Measurements from ENCODE around the gene OXSM. TPM values are rescaled to one million over a fixed set of nuclear protein-coding genes. Genes with fewer than 3 reads are reported as not detected.
A peak's percentile ranks its signal among the peaks of the same experiment; 100 is the strongest.

Gene OXSM
- total RNA-seq, 1 donor from 2014 or later, result 7.8 TPM

DNA sequence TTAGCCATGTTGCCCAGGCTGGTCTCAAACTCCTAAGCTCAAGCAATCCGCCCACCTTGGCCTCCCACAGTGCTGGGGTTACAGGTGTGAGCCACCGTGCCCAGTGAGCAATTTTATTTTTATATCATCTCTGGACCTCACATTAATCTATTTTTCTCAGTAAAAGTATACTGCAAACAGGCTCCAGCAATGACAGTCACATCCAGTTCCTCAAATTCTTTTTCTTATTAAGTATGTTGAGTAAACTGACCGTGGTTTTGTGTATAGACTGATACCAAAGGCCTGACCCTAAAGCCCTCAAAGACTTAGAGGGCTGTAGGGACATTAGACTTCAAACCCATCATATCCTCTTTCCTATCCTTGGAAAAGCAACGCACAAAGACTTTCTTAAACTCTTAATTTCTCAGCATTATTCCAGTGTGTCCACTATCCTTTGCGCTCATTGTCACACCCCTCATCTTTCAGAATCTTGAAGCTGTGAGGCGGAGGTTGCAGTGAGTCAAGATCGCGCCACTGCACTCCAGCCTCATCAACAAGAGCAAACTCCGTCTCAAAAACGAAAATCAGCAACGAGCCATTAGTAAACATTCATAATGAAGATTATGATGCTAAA lies 8.6 kb upstream of the OXSM start:
- Histone ChIP-seq H3K4me3 (no peak overlapping the region), H3K4me1 (peaks cover 31% of the 10 kb centered on the region), H3K27me3 (ENCODE audit: low read depth) (no peaks in the 10 kb centered on the region), H3K27ac (no peak overlapping the region), H3K9me3 (no peaks in the 10 kb centered on the region), H3K36me3 (peaks cover 23% of the 10 kb centered on the region)
- DNase-seq, result no peak
- TF ChIP-seq CTCF (IDR thresholded peaks at IDR 0.05), result no peak
- intact Hi-C loops (cut with DNase I), result no loop called here
- no peak for ATAC-seq

DNA sequence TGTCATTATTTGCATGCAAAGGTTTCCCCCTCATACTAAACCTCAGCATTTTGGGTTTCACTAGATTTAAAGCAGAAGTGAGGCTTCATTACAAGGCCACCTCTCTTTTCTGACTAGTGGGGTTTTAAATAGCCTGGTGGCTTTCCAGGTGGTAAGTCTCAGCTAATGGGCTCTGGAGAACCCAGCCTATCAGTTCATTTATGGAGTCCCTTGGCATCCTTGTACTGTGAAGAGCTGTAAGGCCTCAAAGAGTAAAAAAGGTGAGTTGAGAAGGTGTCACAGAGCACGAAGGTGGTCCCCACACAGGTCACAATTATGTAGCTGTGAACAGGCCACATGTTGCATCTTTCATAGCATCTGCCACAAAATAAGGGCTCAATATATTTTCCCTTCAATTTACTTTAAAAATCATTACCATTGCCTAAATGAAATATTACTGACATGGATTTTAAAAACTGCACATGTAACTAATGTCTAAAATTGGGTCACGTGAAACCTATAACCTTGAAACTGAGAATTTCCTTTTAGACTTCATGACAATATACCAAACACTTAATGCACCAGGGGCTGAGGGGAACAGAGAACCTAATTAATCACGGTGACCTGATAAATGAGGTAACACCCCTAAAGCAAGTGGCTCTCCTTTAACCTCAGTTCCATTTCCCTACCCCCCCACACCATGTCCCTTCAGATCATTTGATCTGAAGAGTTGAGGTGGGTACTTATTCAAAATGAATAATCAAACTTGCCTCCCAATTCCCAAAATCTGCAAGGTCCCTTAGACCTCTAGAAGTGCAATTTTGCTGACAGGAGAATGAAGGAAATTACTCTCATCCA lies 7.9 kb upstream of the OXSM start:
- peaks cover 15% of the 10 kb centered on the region for H3K36me3 ChIP-seq
- no peak for TF ChIP-seq CTCF (IDR thresholded peaks at IDR 0.05)
- peak overlapping the region; percentile 94 for H3K27ac ChIP-seq
- intact Hi-C loops (cut with DNase I), result no loop called here
- peaks cover 31% of the 10 kb centered on the region for H3K4me1 ChIP-seq
- H3K4me3 ChIP-seq, result peak overlapping the region; percentile 84
- no peak for ATAC-seq
- no peak for DNase-seq
- no peaks in the 10 kb centered on the region for H3K9me3 ChIP-seq
- no peaks in the 10 kb centered on the region for H3K27me3 ChIP-seq (ENCODE audit: low read depth)

DNA sequence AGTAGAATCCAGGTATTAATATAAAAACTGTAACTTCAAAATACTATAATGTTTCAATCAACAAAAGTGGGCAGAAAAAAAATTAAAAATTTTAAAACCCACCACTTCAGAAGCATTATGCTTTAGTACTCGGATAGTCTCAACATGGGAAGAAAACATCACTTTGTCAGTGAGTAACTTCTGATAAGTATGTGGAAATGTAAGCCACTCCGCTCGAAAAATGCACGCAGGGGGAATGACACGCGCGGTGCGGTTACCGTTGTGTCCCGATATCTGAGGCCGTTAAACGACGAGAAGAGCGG lies 7.3 kb upstream of the OXSM start:
- ATAC-seq (no peak), DNase-seq (no peak)
- Histone ChIP-seq H3K36me3 (peaks cover 9% of the 10 kb centered on the region), H3K27me3 (ENCODE audit: low read depth) (no peaks in the 10 kb centered on the region), H3K9me3 (no peaks in the 10 kb centered on the region), H3K4me3 (peak overlapping the region; percentile 84), H3K4me1 (peaks cover 31% of the 10 kb centered on the region), H3K27ac (peak overlapping the region; percentile 94)
- TF ChIP-seq CTCF (IDR thresholded peaks at IDR 0.05), result no peak
- intact Hi-C loops (cut with DNase I), result no loop called here

- peaks cover 31% of the 10 kb centered on the region for H3K4me1 ChIP-seq
- DNase-seq (peak; percentile 92), ATAC-seq (peak; percentile 98)
- intact Hi-C loops (cut with DNase I), result no loop called here
- peak within 1 kb of the TSS; percentile 94 for H3K27ac ChIP-seq
- H3K9me3 ChIP-seq, result no peaks in the 10 kb centered on the region
- no peaks in the 10 kb centered on the region for H3K27me3 ChIP-seq (ENCODE audit: low read depth)
- no peak for TF ChIP-seq CTCF (IDR thresholded peaks at IDR 0.05)
- H3K4me3 ChIP-seq, result peak within 1 kb of the TSS; percentile 84
- peaks cover 4% of the 10 kb centered on the region for H3K36me3 ChIP-seq
These were observed 6.8 kb upstream of the OXSM start, which contains the start of gene NGLY1 for GRCh38 chr3:25782938-25783660. NGLY1 (minus strand) TSS chr3:25783443; CDS start chr3:25783390, 53 bp downstream.

GRCh38 chr3:25783661-25784512 lies 6.0 kb upstream of the OXSM start:
- DNase-seq, result peak; percentile 70

More at GRCh38 chr3:25783661-25784512, 6.0 kb upstream of the OXSM start:
- Histone ChIP-seq H3K4me1 (peaks cover 37% of the 10 kb centered on the region), H3K27me3 (ENCODE audit: low read depth) (no peaks in the 10 kb centered on the region), H3K9me3 (no peaks in the 10 kb centered on the region), H3K4me3 (peak overlapping the region; percentile 84), H3K36me3 (no peaks in the 10 kb centered on the region), H3K27ac (peak overlapping the region; percentile 94)
- peak; percentile 66 to 70 for ATAC-seq
- intact Hi-C loops (cut with DNase I), result no loop called here
- TF ChIP-seq CTCF (IDR thresholded peaks at IDR 0.05), result no peak

Data from lower lobe of right lung (tissue), 2 donors.